Measurements from ENCODE around the gene NRG2. TPM values are rescaled to one million over a fixed set of nuclear protein-coding genes. Genes with fewer than 3 reads are reported as not detected.

Gene NRG2
- polyA plus RNA-seq, 3 donors: 0.01 TPM; not detected in 2

GRCh38 chr5:139893873-139894272 lies 149.2 kb downstream of the NRG2 start:
- Mint-ChIP-seq H3K36me3 (no peaks in the 10 kb centered on the region), H3K9me3 (peaks cover 0 to 2% (median 0%) of the 10 kb centered on the region in 7 donors), H3K27ac (no peak overlapping the region), H3K4me1 (no peaks in the 10 kb centered on the region), H3K27me3 (ENCODE audit: low read depth in 3 of 3) (peaks cover 15 to 29% (median 27%) of the 10 kb centered on the region in 3 donors), H3K4me3 (no peak overlapping the region)
- no peak overlapping the region for H3K9ac ChIP-seq (ENCODE audit: insufficient read depth, low read length, poor library complexity, severe bottlenecking)
- H3K79me2 ChIP-seq (ENCODE audit: insufficient read depth, low read length): no peaks in the 10 kb centered on the region
- intact Hi-C loops (cut with micrococcal nuclease): no loop called here
- no peaks in the 10 kb centered on the region for H3K36me3 ChIP-seq (replicated peaks in 1 of 2; ENCODE audit: control insufficient read depth in 1 of 2, insufficient read depth in 2 of 2, low read length in 2 of 2)
- TF ChIP-seq, protein P1, sequence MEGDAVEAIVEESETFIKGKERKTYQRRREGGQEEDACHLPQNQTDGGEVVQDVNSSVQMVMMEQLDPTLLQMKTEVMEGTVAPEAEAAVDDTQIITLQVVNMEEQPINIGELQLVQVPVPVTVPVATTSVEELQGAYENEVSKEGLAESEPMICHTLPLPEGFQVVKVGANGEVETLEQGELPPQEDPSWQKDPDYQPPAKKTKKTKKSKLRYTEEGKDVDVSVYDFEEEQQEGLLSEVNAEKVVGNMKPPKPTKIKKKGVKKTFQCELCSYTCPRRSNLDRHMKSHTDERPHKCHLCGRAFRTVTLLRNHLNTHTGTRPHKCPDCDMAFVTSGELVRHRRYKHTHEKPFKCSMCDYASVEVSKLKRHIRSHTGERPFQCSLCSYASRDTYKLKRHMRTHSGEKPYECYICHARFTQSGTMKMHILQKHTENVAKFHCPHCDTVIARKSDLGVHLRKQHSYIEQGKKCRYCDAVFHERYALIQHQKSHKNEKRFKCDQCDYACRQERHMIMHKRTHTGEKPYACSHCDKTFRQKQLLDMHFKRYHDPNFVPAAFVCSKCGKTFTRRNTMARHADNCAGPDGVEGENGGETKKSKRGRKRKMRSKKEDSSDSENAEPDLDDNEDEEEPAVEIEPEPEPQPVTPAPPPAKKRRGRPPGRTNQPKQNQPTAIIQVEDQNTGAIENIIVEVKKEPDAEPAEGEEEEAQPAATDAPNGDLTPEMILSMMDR (IDR thresholded peaks at IDR 0.05): no peak
- 90% methylated on average over 9 of the region's 9 CpGs for WGBS (ENCODE audit: insufficient coverage)
- no peak overlapping the region for H3K4me3 ChIP-seq (replicated peaks in 1 of 3; ENCODE audit: low read depth in 2 of 3, low read length in 3 of 3)
- no peak overlapping the region for H2AFZ ChIP-seq (ENCODE audit: insufficient read depth, low read depth, low read length, poor library complexity, severe bottlenecking)
- no peaks in the 10 kb centered on the region for H4K20me1 ChIP-seq (ENCODE audit: insufficient read depth, low read length)
- no peak overlapping the region for H3K27ac ChIP-seq (ENCODE audit: low read depth in 1 of 2, low read length in 2 of 2)
- H3K4me2 ChIP-seq (replicated peaks; ENCODE audit: extremely low read depth, low read length, poor library complexity, severe bottlenecking): no peak overlapping the region
- DNase-seq: no peak
- no peaks in the 10 kb centered on the region for H3K9me3 ChIP-seq (replicated peaks in 1 of 2; ENCODE audit: control insufficient read depth in 1 of 2, insufficient read depth in 1 of 2, low read length in 2 of 2)
- peaks cover 0 to 4% of the 10 kb centered on the region in 2 donors for H3K27me3 ChIP-seq (ENCODE audit: control insufficient read depth in 2 of 2, insufficient read depth in 2 of 2, low read length in 2 of 2)
- no peaks in the 10 kb centered on the region for H3K4me1 ChIP-seq (ENCODE audit: control insufficient read depth in 1 of 2, insufficient read depth in 2 of 2, low read length in 2 of 2)

DNA sequence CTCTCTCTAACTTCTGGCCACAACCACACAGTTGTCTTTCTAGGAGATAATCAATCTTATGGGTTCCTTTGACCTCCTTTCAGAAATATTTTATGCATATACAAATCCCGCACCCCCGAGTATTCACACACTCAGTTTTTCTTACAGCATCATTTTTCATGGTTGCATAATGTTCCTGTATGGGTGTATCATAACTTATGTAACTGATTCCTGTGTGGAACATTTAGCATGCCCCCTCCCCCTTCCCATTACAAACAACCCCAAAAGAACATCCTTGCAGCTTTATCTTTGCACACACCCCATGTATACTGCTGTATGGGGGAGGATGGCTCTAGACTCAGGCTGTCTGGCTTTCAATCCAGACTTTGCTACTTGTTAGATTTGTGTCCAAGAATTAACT lies 153.7 kb downstream of the NRG2 start:
- Histone ChIP-seq H3K27ac (ENCODE audit: low read depth in 1 of 2, low read length in 2 of 2) (no peak overlapping the region), H4K20me1 (ENCODE audit: insufficient read depth, low read length) (no peaks in the 10 kb centered on the region), H3K27me3 (ENCODE audit: control insufficient read depth in 2 of 2, insufficient read depth in 2 of 2, low read length in 2 of 2) (peaks cover 0 to 4% of the 10 kb centered on the region in 2 donors), H3K79me2 (ENCODE audit: insufficient read depth, low read length) (no peaks in the 10 kb centered on the region), H3K4me3 (replicated peaks in 1 of 3; ENCODE audit: low read depth in 2 of 3, low read length in 3 of 3) (no peak overlapping the region), H2AFZ (ENCODE audit: insufficient read depth, low read depth, low read length, poor library complexity, severe bottlenecking) (no peak overlapping the region), H3K36me3 (replicated peaks in 1 of 2; ENCODE audit: control insufficient read depth in 1 of 2, insufficient read depth in 2 of 2, low read length in 2 of 2) (no peaks in the 10 kb centered on the region), H3K4me1 (ENCODE audit: control insufficient read depth in 1 of 2, insufficient read depth in 2 of 2, low read length in 2 of 2) (no peaks in the 10 kb centered on the region), H3K9ac (ENCODE audit: insufficient read depth, low read length, poor library complexity, severe bottlenecking) (no peak overlapping the region), H3K4me2 (replicated peaks; ENCODE audit: extremely low read depth, low read length, poor library complexity, severe bottlenecking) (no peak overlapping the region), H3K9me3 (replicated peaks in 1 of 2; ENCODE audit: control insufficient read depth in 1 of 2, insufficient read depth in 1 of 2, low read length in 2 of 2) (no peaks in the 10 kb centered on the region)
- no peak overlapping the region for H3K4me3 Mint-ChIP-seq
- no peak overlapping the region for H3K27ac Mint-ChIP-seq
- H3K9me3 Mint-ChIP-seq: peaks cover 0 to 2% (median 0%) of the 10 kb centered on the region in 7 donors
- DNase-seq: no peak
- H3K4me1 Mint-ChIP-seq: no peaks in the 10 kb centered on the region
- WGBS (ENCODE audit: insufficient coverage): no CpG with 5 or more reads among the region's 2 CpGs
- TF ChIP-seq, protein P1 (IDR thresholded peaks at IDR 0.05): no peak
- intact Hi-C loops (cut with micrococcal nuclease): no loop called here
- no peaks in the 10 kb centered on the region for H3K36me3 Mint-ChIP-seq
- peaks cover 14 to 28% (median 21%) of the 10 kb centered on the region in 3 donors for H3K27me3 Mint-ChIP-seq (ENCODE audit: low read depth in 3 of 3)
